OCI-LY1 (cell line): Measurements from ENCODE around the gene FBXW11.
A peak's percentile ranks its signal among the peaks of the same experiment; 100 is the strongest.

Experiments used
- H2AFZ ChIP-seq: fragments of 200-600 bp; sonication (generic), shearing (Covaris generic); 2 replicates; pipeline ENCODE4 v1.6.0; 2014; ENCODE audit warnings: antibody characterized with exemption, mild to moderate bottlenecking, low read length
- H3F3A ChIP-seq: fragments of 200-600 bp; sonication (generic), shearing (Covaris generic); 2 replicates; pipeline ENCODE4 v1.6.0; 2014; ENCODE audit warnings: mild to moderate bottlenecking, antibody characterized with exemption, low read length, moderate library complexity; ENCODE audit not compliant: insufficient read depth
- H3K27ac ChIP-seq: fragments of 200-600 bp; sonication (generic); 2 replicates; pipeline ENCODE4 v1.5.1; 2014; ENCODE audit warnings: low read length, mixed run types, mild to moderate bottlenecking, low read depth; ENCODE audit not compliant: poor library complexity, severe bottlenecking
- H3K27me3 ChIP-seq: fragments of 200-600 bp; sonication (generic); 2 replicates; pipeline ENCODE4 v1.6.0; 2014; ENCODE audit warnings: antibody characterized with exemption, mild to moderate bottlenecking, low read length, moderate library complexity; ENCODE audit not compliant: insufficient read depth
- H3K36me3 ChIP-seq: fragments of 200-600 bp; sonication (generic); 2 replicates; pipeline ENCODE4 v1.6.1; 2014; ENCODE audit warnings: mild to moderate bottlenecking, antibody characterized with exemption, low read length, moderate library complexity, mixed read lengths; ENCODE audit not compliant: insufficient read depth
- H3K4me1 ChIP-seq: fragments of 200-600 bp; sonication (generic); 2 replicates; pipeline ENCODE4 v1.5.1; 2014; ENCODE audit warnings: mild to moderate bottlenecking, low read length, moderate library complexity; ENCODE audit not compliant: insufficient read depth, severe bottlenecking
- H3K4me2 ChIP-seq: fragments of 200-600 bp; sonication (generic), shearing (Covaris generic); 2 replicates; pipeline ENCODE4 v1.6.1; 2014; ENCODE audit warnings: low read length
- H3K4me3 ChIP-seq: fragments of 200-600 bp; sonication (generic); 2 replicates; pipeline ENCODE4 v1.5.1; 2014; ENCODE audit warnings: low read length, low read depth, mild to moderate bottlenecking, mixed read lengths; ENCODE audit not compliant: poor library complexity, severe bottlenecking
- H3K79me2 ChIP-seq: fragments of 200-600 bp; shearing (Covaris generic); 2 replicates; pipeline ENCODE4 v1.6.1; 2016; ENCODE audit warnings: mixed run types, low read length, mixed read lengths; ENCODE audit not compliant: insufficient read depth
- H3K9ac ChIP-seq: fragments of 200-600 bp; sonication (generic), shearing (Covaris generic); 2 replicates; pipeline ENCODE4 v1.6.1; 2014; ENCODE audit warnings: mild to moderate bottlenecking, low read length, mixed read lengths
- H3K9me2 ChIP-seq: fragments of 200-600 bp; sonication (generic), shearing (Covaris generic); 2 replicates; pipeline ENCODE4 v1.6.1; 2014; ENCODE audit warnings: low read depth, mild to moderate bottlenecking, low read length, mixed read lengths
- H3K9me3 ChIP-seq: fragments of 200-600 bp; shearing (Covaris generic); 2 replicates; pipeline ENCODE4 v1.6.1; 2014; ENCODE audit warnings: low read length, mixed read lengths
- H4K20me1 ChIP-seq: fragments of 200-600 bp; sonication (generic), shearing (Covaris generic); 2 replicates; pipeline ENCODE4 v1.6.0; 2016; ENCODE audit warnings: mild to moderate bottlenecking, low read length; ENCODE audit not compliant: insufficient read depth
- EZH2 ChIP-seq: fragments of 200-600 bp; sonication (generic), shearing (Covaris generic); IDR thresholded peaks from 2 replicates; pipeline ENCODE4 v1.8.0; 2017; ENCODE audit warnings: borderline replicate concordance, mixed run types, mild to moderate bottlenecking, antibody characterized with exemption, low read length, moderate library complexity, mixed read lengths
- TF ChIP-seq, protein P1 (sequence below): fragments of 200-600 bp; sonication (generic), shearing (Covaris generic); IDR thresholded peaks from 2 replicates; pipeline ENCODE4 v1.5.1; 2017; ENCODE audit warnings: mild to moderate bottlenecking, antibody characterized with exemption, low read length, moderate library complexity, mixed read lengths

The FBXW11 gene

DNA sequence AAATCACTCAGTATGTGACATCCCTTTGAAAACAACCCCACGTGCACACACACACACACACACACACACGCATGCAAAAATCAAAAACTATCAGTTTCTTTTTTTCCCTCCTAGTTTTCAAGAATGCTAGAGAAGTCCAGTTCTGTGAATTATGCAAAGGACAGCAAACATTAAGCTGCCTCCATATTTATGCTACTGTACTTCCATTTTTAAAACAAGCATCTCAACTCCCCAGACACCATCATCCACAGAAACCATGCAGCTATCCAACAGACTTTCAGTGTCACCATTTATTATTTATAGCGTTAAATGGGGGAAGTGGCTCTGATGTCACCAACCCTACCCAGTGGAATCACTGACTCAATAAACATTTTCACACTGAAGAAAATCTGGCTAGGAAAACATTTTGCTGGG, 1.6 kb downstream of the FBXW11 start:
- peak overlapping the region; percentile 82 for H3K9ac ChIP-seq
- H3K36me3 ChIP-seq, result peaks cover 20% of the 10 kb centered on the region
- TF ChIP-seq, protein P1, sequence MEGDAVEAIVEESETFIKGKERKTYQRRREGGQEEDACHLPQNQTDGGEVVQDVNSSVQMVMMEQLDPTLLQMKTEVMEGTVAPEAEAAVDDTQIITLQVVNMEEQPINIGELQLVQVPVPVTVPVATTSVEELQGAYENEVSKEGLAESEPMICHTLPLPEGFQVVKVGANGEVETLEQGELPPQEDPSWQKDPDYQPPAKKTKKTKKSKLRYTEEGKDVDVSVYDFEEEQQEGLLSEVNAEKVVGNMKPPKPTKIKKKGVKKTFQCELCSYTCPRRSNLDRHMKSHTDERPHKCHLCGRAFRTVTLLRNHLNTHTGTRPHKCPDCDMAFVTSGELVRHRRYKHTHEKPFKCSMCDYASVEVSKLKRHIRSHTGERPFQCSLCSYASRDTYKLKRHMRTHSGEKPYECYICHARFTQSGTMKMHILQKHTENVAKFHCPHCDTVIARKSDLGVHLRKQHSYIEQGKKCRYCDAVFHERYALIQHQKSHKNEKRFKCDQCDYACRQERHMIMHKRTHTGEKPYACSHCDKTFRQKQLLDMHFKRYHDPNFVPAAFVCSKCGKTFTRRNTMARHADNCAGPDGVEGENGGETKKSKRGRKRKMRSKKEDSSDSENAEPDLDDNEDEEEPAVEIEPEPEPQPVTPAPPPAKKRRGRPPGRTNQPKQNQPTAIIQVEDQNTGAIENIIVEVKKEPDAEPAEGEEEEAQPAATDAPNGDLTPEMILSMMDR, result no peak
- TF ChIP-seq EZH2, result no peak
- H3K79me2 ChIP-seq, result peaks cover 54% of the 10 kb centered on the region
- H3F3A ChIP-seq, result peaks cover 3% of the 10 kb centered on the region; the same call in 1 of the 2 replicates
- H2AFZ ChIP-seq, result no peak overlapping the region
- peak overlapping the region; percentile 82 for H3K27ac ChIP-seq
- no peaks in the 10 kb centered on the region for H4K20me1 ChIP-seq
- no peaks in the 10 kb centered on the region for H3K9me2 ChIP-seq
- no peaks in the 10 kb centered on the region for H3K27me3 ChIP-seq
- peak overlapping the region; percentile 84 for H3K4me3 ChIP-seq
- H3K9me3 ChIP-seq, result 0 out of 2 replicates have a peak, but pooled peaks cover 3% of the 10 kb centered on the region
- peaks cover 53% of the 10 kb centered on the region for H3K4me1 ChIP-seq
- peak overlapping the region; percentile 97 for H3K4me2 ChIP-seq

GRCh38 chr5:172003746-172004145, 2.7 kb downstream of the FBXW11 start:
- Histone ChIP-seq H3K4me3 (no peak overlapping the region), H3K9ac (peak overlapping the region; percentile 82; the same call in 1 of the 2 replicates), H3K27ac (no peak overlapping the region), H3K4me2 (peak overlapping the region; percentile 97; the same call in 1 of the 2 replicates), H3K79me2 (peaks cover 65% of the 10 kb centered on the region), H4K20me1 (no peaks in the 10 kb centered on the region), H3F3A (peaks cover 3% of the 10 kb centered on the region; the same call in 1 of the 2 replicates), H3K36me3 (peaks cover 20% of the 10 kb centered on the region), H3K4me1 (peaks cover 58% of the 10 kb centered on the region), H3K9me2 (no peaks in the 10 kb centered on the region), H3K27me3 (no peaks in the 10 kb centered on the region), H2AFZ (no peak overlapping the region), H3K9me3 (peaks cover 9% of the 10 kb centered on the region)
- no peak for TF ChIP-seq EZH2
- TF ChIP-seq, protein P1, result no peak

DNA sequence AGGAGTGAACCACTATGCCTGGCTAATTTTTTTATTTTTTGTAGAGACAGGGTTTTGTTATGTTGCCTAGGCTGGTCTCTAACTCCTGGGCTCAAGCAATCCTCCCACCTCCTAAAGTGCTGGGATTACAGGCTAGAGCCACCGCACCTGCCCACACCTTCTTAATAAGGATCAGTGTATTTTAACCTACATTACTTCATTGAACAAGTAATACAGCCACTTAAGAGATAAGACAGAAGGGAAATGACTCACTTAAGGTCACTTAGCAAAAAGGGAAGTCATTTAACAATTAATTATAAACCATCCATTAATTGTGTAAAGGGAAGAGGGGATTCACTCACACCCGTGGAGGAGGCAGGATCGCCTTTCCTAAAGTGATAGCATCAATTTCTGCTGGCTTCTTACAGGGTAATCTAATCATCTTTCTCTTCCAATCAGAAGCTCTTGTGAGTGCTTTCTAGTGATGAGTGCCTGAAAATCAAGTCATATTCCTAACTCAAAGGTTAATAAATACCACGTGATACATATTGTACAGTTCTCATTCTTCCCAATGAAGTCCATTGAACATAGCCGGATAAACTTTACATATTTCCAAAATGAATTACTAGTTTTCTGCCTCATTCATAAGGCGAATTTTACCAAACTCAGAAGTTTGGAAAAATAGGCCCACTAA, 3.5 kb downstream of the FBXW11 start:
- H3K4me3 ChIP-seq, result no peak overlapping the region

More for the DNA sequence above, 3.5 kb downstream of the FBXW11 start:
- H3K9me2 ChIP-seq, result no peaks in the 10 kb centered on the region
- H3F3A ChIP-seq, result peaks cover 3% of the 10 kb centered on the region; the same call in 1 of the 2 replicates
- H3K4me1 ChIP-seq, result peaks cover 52% of the 10 kb centered on the region
- H3K9ac ChIP-seq, result no peak overlapping the region
- no peak overlapping the region for H3K27ac ChIP-seq
- H2AFZ ChIP-seq, result no peak overlapping the region
- H3K4me2 ChIP-seq, result no peak overlapping the region; the same call in 1 of the 2 replicates
- H3K9me3 ChIP-seq, result peaks cover 10% of the 10 kb centered on the region
- H3K79me2 ChIP-seq, result peaks cover 72% of the 10 kb centered on the region
- H4K20me1 ChIP-seq, result no peaks in the 10 kb centered on the region
- H3K27me3 ChIP-seq, result no peaks in the 10 kb centered on the region
- no peak for TF ChIP-seq EZH2
- TF ChIP-seq, protein P1, result no peak
- peaks cover 21% of the 10 kb centered on the region for H3K36me3 ChIP-seq
